Dermis blood vessel endothelial cell (primary cell): ENCODE data around the gene LUC7L2. TPM values are rescaled to one million over a fixed set of nuclear protein-coding genes. Genes with fewer than 3 reads are reported as not detected.
"Not testable (repeated sequence)": the region's sequence is repeated elsewhere in the genome, so short reads cannot be mapped to it uniquely, and the experiment has no call there.

ENCODE experiments used
- DNase-seq: peaks from one replicate; pipeline ENCODE4 v3.0.0; 2010
- total RNA-seq: library from RNA; depleted of rRNA; stranded (reverse); fragments of >200 nt; gene quantifications from 2 replicates; pipeline ENCODE4 v1.2.3, GENCODE V29; 2014

The LUC7L2 gene
- total RNA-seq, 1 donor from 2014 or later = 38.8 TPM

DNA sequence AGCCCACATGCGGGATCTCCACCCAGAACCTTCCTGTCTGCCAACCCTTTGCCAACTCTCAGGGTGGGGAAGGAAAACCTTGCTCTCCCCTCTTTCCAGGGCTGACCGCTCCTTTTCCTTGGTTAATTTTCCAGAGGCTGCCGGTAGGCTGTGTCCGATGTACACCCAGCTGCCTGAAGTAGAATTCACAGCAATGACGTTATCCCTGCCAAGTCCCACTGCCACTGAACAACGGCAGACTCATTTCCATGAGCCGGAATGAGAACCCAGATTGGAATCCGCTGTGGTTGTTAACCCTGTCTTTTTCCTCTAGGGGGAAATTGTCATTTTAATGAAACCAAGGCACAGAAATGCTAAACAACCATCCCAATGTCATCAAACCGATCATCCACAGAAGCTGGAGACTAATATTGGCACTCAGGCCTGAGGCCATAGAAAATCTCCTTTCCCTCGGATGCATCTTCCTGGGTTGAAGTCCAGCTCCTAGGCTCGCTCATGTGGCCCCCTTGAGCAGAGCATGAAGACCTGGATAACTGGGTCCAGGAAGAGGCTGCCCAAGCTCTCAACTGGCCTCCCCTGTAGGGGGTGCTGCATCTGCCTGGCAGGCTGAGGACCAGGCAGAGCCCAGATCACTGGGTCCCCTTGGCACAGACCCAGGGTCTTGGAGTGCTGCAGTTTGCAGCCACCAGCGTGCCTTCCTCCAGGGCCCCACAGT, 93.4 kb downstream of the LUC7L2 start:
- DNase-seq = peak; percentile 55

GRCh38 chr7:139453673-139454321, 94.1 kb downstream of the LUC7L2 start:
- no peak for DNase-seq

DNA sequence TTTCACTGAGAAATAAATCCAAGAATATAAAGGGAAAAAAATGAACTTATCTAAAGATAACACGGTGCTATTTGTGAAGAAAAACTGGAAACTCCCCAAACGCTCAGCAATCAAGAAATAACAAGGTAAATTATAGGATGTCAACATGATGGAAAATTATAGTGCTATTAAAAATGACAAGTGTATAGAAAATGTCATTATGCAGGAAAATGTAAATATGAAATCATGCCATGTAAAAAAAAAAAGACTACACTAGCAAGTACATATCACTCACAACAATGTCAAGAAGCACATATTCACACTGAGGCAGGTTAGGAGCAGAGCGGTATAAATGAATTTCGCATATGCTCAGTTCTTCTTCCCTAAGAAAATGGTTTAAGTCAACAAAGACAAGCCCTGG, 96.1 kb downstream of the LUC7L2 start:
- no peak for DNase-seq

DNA sequence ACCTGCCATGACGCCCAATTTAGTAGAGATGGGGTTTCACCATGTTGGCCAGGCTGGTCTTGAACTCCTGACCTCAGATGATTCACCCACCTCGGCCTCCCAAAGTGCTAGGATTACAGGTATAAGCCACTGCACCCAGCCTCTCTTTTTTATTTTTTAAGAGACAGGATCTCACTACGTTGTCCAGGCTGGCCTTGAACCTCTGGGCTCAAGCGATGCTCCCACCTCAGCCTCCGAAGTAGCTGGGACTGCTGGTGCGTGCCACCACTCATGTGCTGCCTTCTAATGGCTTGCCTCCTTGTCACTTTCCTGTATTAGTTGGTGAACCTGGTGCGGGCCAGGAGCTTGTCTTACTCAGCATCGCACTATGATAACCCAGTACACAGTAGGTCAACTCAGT, 96.8 kb downstream of the LUC7L2 start:
- DNase-seq = no peak

DNA sequence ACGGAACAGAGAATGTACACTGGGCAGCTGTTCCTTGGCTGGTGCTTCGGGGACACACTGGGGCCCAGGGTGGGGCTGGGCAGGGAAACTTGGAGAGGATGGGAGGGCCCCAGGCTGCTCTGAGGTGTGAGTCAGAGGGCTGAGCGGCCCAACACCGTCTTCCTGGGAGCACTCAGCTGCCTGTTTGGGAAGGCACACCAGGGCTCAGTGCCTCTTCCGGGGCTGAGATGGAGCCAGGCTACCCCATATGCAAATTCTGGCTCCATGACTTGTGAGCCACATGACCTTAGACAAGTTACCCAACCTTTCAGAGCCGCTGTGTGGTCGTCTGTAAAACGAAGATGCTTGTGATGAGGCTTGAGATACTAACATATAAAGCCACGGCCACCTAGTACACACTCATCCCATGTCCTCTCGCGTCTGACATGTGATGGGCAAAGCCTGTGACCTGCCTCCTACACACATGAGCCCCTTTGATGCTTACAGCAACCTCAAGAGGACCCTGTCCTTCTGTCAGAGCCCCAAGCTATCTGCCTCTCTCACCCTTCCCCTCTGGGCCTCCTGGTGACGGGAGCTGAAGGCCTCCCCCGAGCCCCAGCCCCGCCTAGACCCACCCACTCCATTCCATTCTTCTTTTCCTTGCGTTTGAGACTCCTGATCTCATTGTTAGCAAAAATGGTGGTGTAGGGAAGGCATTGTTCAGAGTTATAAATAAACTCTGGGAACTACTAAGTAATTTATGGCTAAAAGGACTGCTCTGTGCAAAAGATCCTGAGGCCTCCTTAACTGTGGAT, 97.7 kb downstream of the LUC7L2 start:
- DNase-seq = no peak

GRCh38 chr7:139463421-139463820, 103.7 kb downstream of the LUC7L2 start:
- not testable (repeated sequence) for DNase-seq

GRCh38 chr7:139464511-139464910, 104.8 kb downstream of the LUC7L2 start:
- DNase-seq = not testable (repeated sequence)

DNA sequence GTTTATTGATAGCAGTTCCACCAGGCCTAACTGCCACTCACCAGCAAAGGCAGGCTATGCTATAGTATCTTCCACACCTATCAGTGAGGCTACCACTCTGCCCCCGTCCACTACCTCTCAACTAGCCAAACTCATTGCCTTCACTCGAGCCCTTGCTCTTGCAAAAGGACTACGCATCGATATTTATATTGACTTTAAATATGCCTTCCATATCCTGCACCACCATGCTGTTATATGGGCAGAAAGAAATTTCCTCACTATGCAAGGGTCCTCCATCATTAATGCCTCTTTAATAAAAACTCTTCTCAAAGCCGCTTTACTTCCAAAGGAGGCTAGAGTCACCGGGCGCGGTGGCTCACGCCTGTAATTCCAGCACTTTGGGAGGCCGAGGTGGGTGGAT, 105.4 kb downstream of the LUC7L2 start:
- DNase-seq = not testable (repeated sequence)

GRCh38 chr7:139467729-139468128, 108.0 kb downstream of the LUC7L2 start:
- not testable (repeated sequence) for DNase-seq

DNA sequence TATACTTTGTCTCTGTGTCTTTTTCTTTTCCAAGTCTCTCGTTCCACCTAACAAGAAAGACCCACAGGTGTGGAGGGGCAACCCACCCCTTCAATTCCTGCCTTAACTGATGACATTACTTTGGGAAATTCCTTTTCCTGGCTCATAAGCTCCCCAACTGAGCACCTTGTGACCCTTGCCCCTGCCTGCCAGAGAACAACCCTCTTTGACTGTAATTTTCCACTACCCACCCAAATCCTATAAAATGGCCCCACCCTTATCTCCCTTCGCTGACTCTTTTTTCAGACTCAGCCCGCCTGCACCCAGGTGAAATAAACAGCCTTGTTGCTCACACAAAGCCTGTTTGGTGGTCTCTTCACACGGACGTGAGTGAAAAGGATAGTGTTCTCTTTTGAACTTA, 108.6 kb downstream of the LUC7L2 start:
- DNase-seq = not testable (repeated sequence)

DNA sequence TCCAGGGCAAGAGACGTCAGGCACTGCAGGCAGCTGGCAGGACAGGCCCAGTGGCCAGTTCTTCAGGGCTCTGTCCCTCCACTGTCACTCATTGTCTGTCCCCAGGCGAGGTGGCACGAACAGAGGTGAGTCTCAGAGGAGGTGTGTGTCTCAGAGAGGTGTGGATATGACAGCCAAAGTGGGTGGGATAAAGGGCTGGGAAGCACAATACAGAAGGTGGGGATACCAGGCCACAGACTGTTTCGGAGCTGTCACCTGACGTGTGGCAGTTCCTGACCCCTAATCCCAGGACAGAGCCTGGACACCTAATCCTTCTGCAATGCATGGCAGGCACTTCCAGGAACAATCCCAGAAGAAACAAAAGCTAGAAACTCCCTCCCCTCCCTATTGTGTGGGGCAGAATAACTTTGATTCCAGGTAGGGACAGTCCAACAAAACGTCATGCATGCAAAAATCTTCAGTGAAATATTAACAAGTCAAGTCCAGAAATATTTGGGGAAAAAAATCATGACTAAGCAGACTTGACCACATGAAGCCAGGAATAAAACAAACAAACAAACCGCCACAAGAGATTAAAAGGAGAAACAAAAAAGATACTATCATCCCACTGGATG, 112.2 kb downstream of the LUC7L2 start:
- DNase-seq = no peak

Other genes with a start within 250 kb of the LUC7L2 start
- 7.1 and 8.0 TPM in 2 replicates for gene UBN2, start 128.7 kb upstream of the LUC7L2 start, total RNA-seq
- gene FMC1, start 18.6 kb upstream of the LUC7L2 start, total RNA-seq = 6.3 and 9.7 TPM in 2 replicates
- gene KLRG2, start 123.8 kb downstream of the LUC7L2 start, total RNA-seq = 0.09 and 0.34 TPM in 2 replicates
- not detected in 2 replicates for gene CLEC2L, start 163.8 kb downstream of the LUC7L2 start, total RNA-seq